ENCODE measurements around the gene GLT1D1.

Gene GLT1D1

GRCh38 chr12:128966203-128966810 lies 113.0 kb downstream of the GLT1D1 start:
- no peak for DNase-seq (ENCODE audit: low spot score)

- DNase-seq (ENCODE audit: low spot score): no peak
Measured at GRCh38 chr12:128968668-128969067, 115.4 kb downstream of the GLT1D1 start.

- peak; percentile 23 for DNase-seq (ENCODE audit: low spot score)
Measured at GRCh38 chr12:128969480-128970055, 116.3 kb downstream of the GLT1D1 start.

- no peak for DNase-seq (ENCODE audit: low spot score)
Measured at GRCh38 chr12:128970110-128970509, 116.8 kb downstream of the GLT1D1 start.

- no peak for DNase-seq (ENCODE audit: low spot score)
Measured at GRCh38 chr12:128970941-128971340, 117.7 kb downstream of the GLT1D1 start.

- no peak for DNase-seq (ENCODE audit: low spot score)
Measured at GRCh38 chr12:128971802-128972201, 118.5 kb downstream of the GLT1D1 start.

- no peak for DNase-seq (ENCODE audit: low spot score)
Measured at GRCh38 chr12:128973883-128974681, 120.8 kb downstream of the GLT1D1 start.

- no peak for DNase-seq (ENCODE audit: low spot score)
Measured at GRCh38 chr12:128974881-128975280, 121.6 kb downstream of the GLT1D1 start.

- no peak for DNase-seq (ENCODE audit: low spot score)
Measured at GRCh38 chr12:128976120-128976738, 123.0 kb downstream of the GLT1D1 start.

- no peak for DNase-seq (ENCODE audit: low spot score)
Measured at GRCh38 chr12:128977441-128977840, 124.2 kb downstream of the GLT1D1 start.

GRCh38 chr12:128978067-128978466 lies 124.8 kb downstream of the GLT1D1 start:
- no peak for DNase-seq (ENCODE audit: low spot score)

- no peak for DNase-seq (ENCODE audit: low spot score)
Measured at GRCh38 chr12:128980623-128981022, 127.3 kb downstream of the GLT1D1 start.

- DNase-seq (ENCODE audit: low spot score): no peak
Measured at GRCh38 chr12:128981971-128982533, 128.8 kb downstream of the GLT1D1 start.

- DNase-seq (ENCODE audit: low spot score): no peak
Measured at GRCh38 chr12:128982933-128983332, 129.7 kb downstream of the GLT1D1 start.

- DNase-seq (ENCODE audit: low spot score): no peak
Measured at GRCh38 chr12:128983371-128983770, 130.1 kb downstream of the GLT1D1 start.

- DNase-seq (ENCODE audit: low spot score): no peak
Measured at GRCh38 chr12:128986957-128987356, 133.7 kb downstream of the GLT1D1 start.

GRCh38 chr12:128989287-128989686 lies 136.0 kb downstream of the GLT1D1 start:
- no peak for DNase-seq (ENCODE audit: low spot score)

- DNase-seq (ENCODE audit: low spot score): no peak
Measured at GRCh38 chr12:128991716-128992115, 138.4 kb downstream of the GLT1D1 start.

- no peak for DNase-seq (ENCODE audit: low spot score)
Measured at GRCh38 chr12:128992116-128992515, 138.8 kb downstream of the GLT1D1 start.

GRCh38 chr12:128992550-128992949 lies 139.3 kb downstream of the GLT1D1 start:
- no peak for DNase-seq (ENCODE audit: low spot score)

GRCh38 chr12:128994856-128995255 lies 141.6 kb downstream of the GLT1D1 start:
- no peak for DNase-seq (ENCODE audit: low spot score)

GRCh38 chr12:128995619-128996018 lies 142.3 kb downstream of the GLT1D1 start:
- no peak for DNase-seq (ENCODE audit: low spot score)

GRCh38 chr12:129001826-129002225 lies 148.5 kb downstream of the GLT1D1 start:
- DNase-seq (ENCODE audit: low spot score): no peak

Data from HuH-7 (cell line).